WTC11 (cell line): ENCODE results near the gene DOK4.

Source experiments
- CREM ChIP-seq: sonication (generic); formaldehyde crosslinking; IDR thresholded peaks from 2 replicates; pipeline ENCODE4 v1.8.1; 2022; ENCODE audit warnings: mild to moderate bottlenecking, missing genetic modification reagents, moderate library complexity
- TCF7 ChIP-seq: sonication (generic); formaldehyde crosslinking; IDR thresholded peaks from 2 replicates; pipeline ENCODE4 v1.8.0; 2022; ENCODE audit warnings: mild to moderate bottlenecking, low read depth, missing genetic modification reagents, moderate library complexity
- ZNF263 ChIP-seq: sonication (generic); formaldehyde crosslinking; IDR thresholded peaks from 2 replicates; pipeline ENCODE4 v1.8.1; 2022; ENCODE audit warnings: low read depth, mild to moderate bottlenecking, moderate library complexity, missing genetic modification reagents
- ZNF281 ChIP-seq: sonication (generic); formaldehyde crosslinking; IDR thresholded peaks from 2 replicates; pipeline ENCODE4 v1.8.0; 2023; ENCODE audit warnings: mild to moderate bottlenecking, missing genetic modification reagents
- TF ChIP-seq, protein P1 (sequence below): fragments of 200-600 bp; IDR thresholded peaks from 2 replicates; pipeline ENCODE4 v1.8.0; 2022; ENCODE audit warnings: antibody characterized with exemption
- TF ChIP-seq, protein P2 (sequence below): sonication (generic); formaldehyde crosslinking; IDR thresholded peaks from 2 replicates; pipeline ENCODE4 v1.8.0; 2022; ENCODE audit warnings: mild to moderate bottlenecking, missing genetic modification reagents
- TF ChIP-seq, protein P3 (sequence below): sonication (generic); formaldehyde crosslinking; IDR thresholded peaks from 2 replicates; pipeline ENCODE4 v1.8.1; 2023; ENCODE audit warnings: mild to moderate bottlenecking, missing genetic modification reagents, moderate library complexity

- no peak for TF ChIP-seq TCF7 (CRISPR knock-in tag)
- TF ChIP-seq, protein P1, sequence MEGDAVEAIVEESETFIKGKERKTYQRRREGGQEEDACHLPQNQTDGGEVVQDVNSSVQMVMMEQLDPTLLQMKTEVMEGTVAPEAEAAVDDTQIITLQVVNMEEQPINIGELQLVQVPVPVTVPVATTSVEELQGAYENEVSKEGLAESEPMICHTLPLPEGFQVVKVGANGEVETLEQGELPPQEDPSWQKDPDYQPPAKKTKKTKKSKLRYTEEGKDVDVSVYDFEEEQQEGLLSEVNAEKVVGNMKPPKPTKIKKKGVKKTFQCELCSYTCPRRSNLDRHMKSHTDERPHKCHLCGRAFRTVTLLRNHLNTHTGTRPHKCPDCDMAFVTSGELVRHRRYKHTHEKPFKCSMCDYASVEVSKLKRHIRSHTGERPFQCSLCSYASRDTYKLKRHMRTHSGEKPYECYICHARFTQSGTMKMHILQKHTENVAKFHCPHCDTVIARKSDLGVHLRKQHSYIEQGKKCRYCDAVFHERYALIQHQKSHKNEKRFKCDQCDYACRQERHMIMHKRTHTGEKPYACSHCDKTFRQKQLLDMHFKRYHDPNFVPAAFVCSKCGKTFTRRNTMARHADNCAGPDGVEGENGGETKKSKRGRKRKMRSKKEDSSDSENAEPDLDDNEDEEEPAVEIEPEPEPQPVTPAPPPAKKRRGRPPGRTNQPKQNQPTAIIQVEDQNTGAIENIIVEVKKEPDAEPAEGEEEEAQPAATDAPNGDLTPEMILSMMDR = no peak
- no peak for TF ChIP-seq ZNF281 (CRISPR knock-in tag)
- no peak for TF ChIP-seq ZNF263
- TF ChIP-seq, protein P2, sequence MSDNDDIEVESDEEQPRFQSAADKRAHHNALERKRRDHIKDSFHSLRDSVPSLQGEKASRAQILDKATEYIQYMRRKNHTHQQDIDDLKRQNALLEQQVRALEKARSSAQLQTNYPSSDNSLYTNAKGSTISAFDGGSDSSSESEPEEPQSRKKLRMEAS (CRISPR knock-in tag) = no peak
- TF ChIP-seq, protein P3, sequence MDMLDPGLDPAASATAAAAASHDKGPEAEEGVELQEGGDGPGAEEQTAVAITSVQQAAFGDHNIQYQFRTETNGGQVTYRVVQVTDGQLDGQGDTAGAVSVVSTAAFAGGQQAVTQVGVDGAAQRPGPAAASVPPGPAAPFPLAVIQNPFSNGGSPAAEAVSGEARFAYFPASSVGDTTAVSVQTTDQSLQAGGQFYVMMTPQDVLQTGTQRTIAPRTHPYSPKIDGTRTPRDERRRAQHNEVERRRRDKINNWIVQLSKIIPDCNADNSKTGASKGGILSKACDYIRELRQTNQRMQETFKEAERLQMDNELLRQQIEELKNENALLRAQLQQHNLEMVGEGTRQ (CRISPR knock-in tag) = no peak
- no peak for TF ChIP-seq CREM (CRISPR knock-in tag)
Measured at GRCh38 chr16:57471209-57471608, 15.1 kb downstream of the DOK4 start.
